ACC112 (cell line): ENCODE data around the gene CDK3.

Experiments
- H2AFZ ChIP-seq: fragments of 200-600 bp; sonication (generic); one replicate; pipeline ENCODE4 v1.6.0; 2017; ENCODE audit warnings: antibody characterized with exemption, low read length; ENCODE audit not compliant: unreplicated experiment
- H3K27ac ChIP-seq: fragments of 200-600 bp; sonication (generic); 2 replicates; pipeline ENCODE4 v1.5.1; 2014; ENCODE audit warnings: low read depth, mild to moderate bottlenecking, antibody characterized with exemption, low read length, moderate library complexity
- H3K27me3 ChIP-seq: fragments of 200-600 bp; sonication (generic); 2 replicates; pipeline ENCODE4 v1.6.1; 2014; ENCODE audit warnings: mild to moderate bottlenecking, antibody characterized with exemption, low read length, moderate library complexity, mixed read lengths; ENCODE audit not compliant: insufficient read depth
- H3K36me3 ChIP-seq: fragments of 200-600 bp; sonication (generic); 2 replicates; pipeline ENCODE4 v1.6.1; 2016; ENCODE audit warnings: mild to moderate bottlenecking, antibody characterized with exemption, low read length, moderate library complexity, mixed read lengths; ENCODE audit not compliant: insufficient read depth
- H3K4me1 ChIP-seq: fragments of 200-600 bp; sonication (generic); one replicate; pipeline ENCODE4 v1.6.1; 2016; ENCODE audit warnings: low read length, mixed read lengths; ENCODE audit not compliant: insufficient read depth, unreplicated experiment, control insufficient read depth
- H3K4me3 ChIP-seq: fragments of 200-600 bp; sonication (generic); 2 replicates; pipeline ENCODE4 v1.5.1; 2014; ENCODE audit warnings: mild to moderate bottlenecking, low read depth, low read length
- H3K79me2 ChIP-seq: fragments of 200-600 bp; sonication (generic); one replicate; pipeline ENCODE4 v1.6.0; 2016; ENCODE audit warnings: low read length; ENCODE audit not compliant: control insufficient read depth, unreplicated experiment, insufficient read depth

Gene CDK3

DNA sequence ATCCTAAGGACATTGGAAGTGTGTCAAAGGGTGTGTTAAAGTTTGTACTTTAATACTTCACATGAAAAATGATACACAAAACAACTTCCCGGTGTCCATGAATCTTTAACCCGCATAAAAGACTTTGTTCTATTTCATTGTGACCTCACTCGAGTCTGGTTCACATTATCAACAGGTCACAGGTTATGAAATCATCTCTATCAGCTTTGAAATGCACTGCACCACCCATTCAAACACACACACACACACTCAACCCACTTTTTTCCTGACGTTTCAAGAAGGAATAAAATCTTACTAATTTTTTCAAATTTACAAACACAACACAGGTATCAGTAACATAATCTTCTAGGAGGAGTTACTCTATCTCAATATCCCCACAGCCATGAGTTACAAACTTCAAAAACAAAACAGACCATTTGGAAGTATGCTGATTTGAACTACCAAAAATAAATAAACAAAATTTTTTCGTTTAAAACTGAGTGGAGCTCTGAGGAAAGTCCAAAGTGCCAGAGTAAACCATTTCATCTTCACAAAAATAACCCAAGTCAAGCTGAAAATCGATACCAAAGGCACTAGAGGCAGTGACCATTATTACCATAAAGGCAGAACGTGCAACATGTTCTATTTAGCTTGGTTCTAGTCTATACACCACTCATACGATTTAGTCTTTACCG lies 24.3 kb upstream of the CDK3 start:
- H3K79me2 ChIP-seq = peaks cover 33% of the 10 kb centered on the region
- peaks cover 28% of the 10 kb centered on the region for H3K4me1 ChIP-seq
- peak overlapping the region; percentile 18 for H2AFZ ChIP-seq
- H3K27ac ChIP-seq = peak overlapping the region; percentile 4; the same call in 1 of the 2 replicates
- H3K27me3 ChIP-seq = no peaks in the 10 kb centered on the region
- peak overlapping the region; percentile 74 for H3K4me3 ChIP-seq
- 0 out of 2 replicates have a peak, but pooled peaks cover under 1% of the 10 kb centered on the region for H3K36me3 ChIP-seq

- peak within 1 kb of the TSS; percentile 90 for H3K27ac ChIP-seq
- no peaks in the 10 kb centered on the region for H3K27me3 ChIP-seq
- peaks cover 51% of the 10 kb centered on the region for H3K4me1 ChIP-seq
- peaks cover 35% of the 10 kb centered on the region for H3K79me2 ChIP-seq
- H3K36me3 ChIP-seq = no peaks in the 10 kb centered on the region
- H3K4me3 ChIP-seq = peak within 1 kb of the TSS; percentile 98
- H2AFZ ChIP-seq = peak within 1 kb of the TSS; percentile 88
Observed at GRCh38 chr17:75978938-75979704, 21.5 kb upstream of the CDK3 start, which contains the start of the genes ACOX1 and TEN1. TSS of gene ACOX1 (minus strand) at chr17:75979166. CDS start at chr17:75979073, 93 bp downstream. TSS of gene TEN1 (plus strand) at chr17:75979240. CDS start at chr17:75986193, 6,953 bp downstream.

- H3K4me3 ChIP-seq = peak overlapping the region; percentile 98
- peak overlapping the region; percentile 90 for H3K27ac ChIP-seq
- peak overlapping the region; percentile 36 for H2AFZ ChIP-seq
- H3K27me3 ChIP-seq = no peaks in the 10 kb centered on the region
- peaks cover 53% of the 10 kb centered on the region for H3K4me1 ChIP-seq
- no peaks in the 10 kb centered on the region for H3K36me3 ChIP-seq
- peaks cover 35% of the 10 kb centered on the region for H3K79me2 ChIP-seq
Observed at GRCh38 chr17:75979705-75980187, 20.9 kb upstream of the CDK3 start.

- peaks cover 53% of the 10 kb centered on the region for H3K4me1 ChIP-seq
- peak overlapping the region; percentile 98 for H3K4me3 ChIP-seq
- H3K27ac ChIP-seq = peak overlapping the region; percentile 90
- H3K27me3 ChIP-seq = no peaks in the 10 kb centered on the region
- H3K36me3 ChIP-seq = no peaks in the 10 kb centered on the region
- no peak overlapping the region for H2AFZ ChIP-seq
- H3K79me2 ChIP-seq = peaks cover 31% of the 10 kb centered on the region
Observed at GRCh38 chr17:75980188-75981018, 20.3 kb upstream of the CDK3 start.

DNA sequence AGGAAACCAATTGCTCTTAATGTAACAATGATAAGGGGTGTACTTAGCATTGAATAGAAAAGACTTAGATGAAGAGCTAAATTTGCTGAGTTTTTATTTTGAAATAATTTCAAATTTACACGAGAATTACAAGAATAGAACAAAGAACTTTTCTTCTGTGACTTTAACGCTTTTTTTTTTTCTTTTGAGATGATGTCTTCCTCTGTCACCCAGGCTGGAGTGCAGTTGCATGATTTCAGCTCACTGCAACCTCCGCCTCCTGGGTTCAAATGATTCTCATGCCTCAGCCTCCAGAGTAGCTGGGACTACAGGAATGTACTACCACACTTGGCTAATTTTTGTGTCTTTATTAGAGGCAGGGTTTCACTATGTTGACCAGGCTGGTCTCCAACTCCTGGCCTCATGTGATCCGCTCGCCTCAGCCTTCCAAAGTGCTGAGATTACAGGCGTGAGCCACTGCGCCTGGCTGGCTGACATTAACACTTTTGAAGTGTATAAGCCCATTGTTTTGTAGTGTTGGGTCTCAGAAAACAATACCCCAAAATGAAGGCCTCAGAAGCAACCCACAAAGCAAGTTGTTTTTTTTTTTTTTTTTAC lies 19.5 kb upstream of the CDK3 start:
- H3K4me3 ChIP-seq = no peak overlapping the region
- H3K79me2 ChIP-seq = peaks cover 24% of the 10 kb centered on the region

DNA sequence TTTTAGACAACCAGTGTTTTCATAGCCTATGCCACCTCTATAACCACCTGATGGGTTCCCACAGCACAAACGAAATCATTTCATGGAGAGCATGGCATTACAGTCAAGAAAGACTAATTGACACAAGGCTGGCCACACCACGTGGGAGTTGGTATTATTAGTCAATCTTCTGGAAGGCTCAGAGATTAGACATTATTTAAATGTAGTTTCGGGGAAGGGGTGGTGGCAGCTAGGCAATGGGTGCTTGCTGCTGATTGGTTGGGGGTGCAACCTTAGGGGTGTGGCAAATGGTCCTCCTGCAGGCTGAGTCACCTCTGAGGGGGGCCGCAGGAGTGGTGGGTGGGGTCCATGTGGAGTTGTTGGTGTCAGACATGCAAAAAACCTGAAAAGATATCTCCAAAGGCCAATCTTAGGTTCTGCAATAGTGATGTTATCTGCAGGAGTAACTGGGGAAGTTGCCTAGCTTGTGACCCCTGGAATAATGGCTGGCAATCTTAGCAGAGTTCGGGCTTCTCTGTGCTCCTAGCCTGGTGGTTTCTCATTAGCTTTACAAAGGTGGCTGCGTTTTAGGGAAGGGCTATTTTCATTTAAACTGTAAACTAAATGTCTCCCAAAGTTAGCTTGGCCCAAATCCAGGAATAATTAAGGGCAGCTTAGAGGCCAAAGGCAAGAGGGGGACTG lies 17.0 kb upstream of the CDK3 start:
- Histone ChIP-seq H3K27me3 (no peaks in the 10 kb centered on the region), H3K27ac (no peak overlapping the region; the same call in 1 of the 2 replicates), H3K36me3 (no peaks in the 10 kb centered on the region), H3K4me1 (peaks cover 39% of the 10 kb centered on the region), H2AFZ (no peak overlapping the region), H3K4me3 (no peak overlapping the region), H3K79me2 (peaks cover 5% of the 10 kb centered on the region)

More for the DNA sequence above, 19.5 kb upstream of the CDK3 start:
- H3K4me1 ChIP-seq = peaks cover 50% of the 10 kb centered on the region
- peak overlapping the region; percentile 72 for H3K27ac ChIP-seq
- no peaks in the 10 kb centered on the region for H3K27me3 ChIP-seq
- peak overlapping the region; percentile 43 for H2AFZ ChIP-seq
- H3K36me3 ChIP-seq = no peaks in the 10 kb centered on the region

DNA sequence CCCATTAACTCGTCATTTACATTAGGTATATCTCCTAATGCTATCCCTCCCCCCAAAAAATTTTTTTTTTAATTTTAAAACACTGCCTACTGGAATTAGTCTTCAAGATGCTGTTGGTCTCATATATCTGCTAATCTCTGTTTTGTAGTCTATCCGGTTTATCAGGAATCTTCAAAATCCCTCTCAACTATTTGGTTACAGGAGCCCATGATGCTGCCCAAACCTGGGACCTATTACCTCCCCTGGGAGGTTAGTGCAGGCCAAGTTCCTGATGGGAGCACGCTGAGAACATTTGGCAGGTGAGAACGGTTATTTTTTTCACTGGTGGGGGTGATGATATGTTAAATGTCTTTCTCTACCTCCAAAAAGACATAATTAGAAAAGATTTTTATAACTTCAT lies 14.7 kb upstream of the CDK3 start:
- H3K4me1 ChIP-seq = peaks cover 28% of the 10 kb centered on the region
- no peaks in the 10 kb centered on the region for H3K27me3 ChIP-seq
- H2AFZ ChIP-seq = no peak overlapping the region
- no peak overlapping the region for H3K4me3 ChIP-seq
- no peak overlapping the region for H3K27ac ChIP-seq
- H3K36me3 ChIP-seq = no peaks in the 10 kb centered on the region
- peaks cover 2% of the 10 kb centered on the region for H3K79me2 ChIP-seq

DNA sequence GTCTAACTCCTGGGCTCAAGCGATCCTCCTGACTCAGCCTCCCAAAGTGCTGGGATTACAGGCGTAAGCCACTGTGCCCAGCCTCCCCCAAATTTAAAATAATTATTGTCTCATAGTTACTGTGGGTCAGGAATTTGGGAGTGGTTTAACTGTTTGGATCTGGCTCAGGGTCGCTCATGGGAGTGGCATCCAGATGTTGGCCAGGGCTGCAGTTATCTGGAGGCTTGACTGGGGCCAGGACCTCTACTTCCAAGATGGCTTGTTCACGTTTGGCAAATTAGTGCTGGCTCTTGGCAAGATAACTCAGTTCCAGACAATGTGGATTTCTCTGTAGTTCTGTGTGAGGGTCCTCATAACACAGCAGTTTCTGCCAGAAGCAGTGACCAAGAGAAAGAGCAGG lies 13.6 kb upstream of the CDK3 start:
- no peak overlapping the region for H3K27ac ChIP-seq

DNA sequence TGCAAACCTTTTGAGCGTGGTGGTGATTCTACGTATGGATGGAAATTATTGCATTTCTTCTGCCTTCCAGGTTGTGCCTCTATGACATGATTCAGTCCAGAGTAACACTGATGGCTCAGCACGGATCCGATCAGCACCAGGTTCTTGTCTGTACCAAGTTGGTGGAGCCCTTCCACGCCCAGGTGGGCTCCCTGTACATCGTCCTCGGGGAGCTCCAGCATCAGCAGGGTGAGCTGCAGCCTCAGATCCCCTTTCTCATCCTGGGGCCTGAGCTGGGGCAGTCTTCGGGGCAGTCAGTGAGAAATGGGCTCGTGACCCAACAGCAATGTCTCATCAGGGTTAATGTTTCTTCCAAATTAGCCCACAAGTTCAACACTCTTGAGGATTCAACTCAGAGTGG lies 9.3 kb upstream of the CDK3 start:
- H3K4me3 ChIP-seq = no peak overlapping the region
- H3K4me1 ChIP-seq = no peaks in the 10 kb centered on the region
- H2AFZ ChIP-seq = no peak overlapping the region
- H3K27ac ChIP-seq = no peak overlapping the region
- no peaks in the 10 kb centered on the region for H3K79me2 ChIP-seq
- no peaks in the 10 kb centered on the region for H3K27me3 ChIP-seq
- no peaks in the 10 kb centered on the region for H3K36me3 ChIP-seq

More for the DNA sequence above, 13.6 kb upstream of the CDK3 start:
- peaks cover 2% of the 10 kb centered on the region for H3K79me2 ChIP-seq
- H3K27me3 ChIP-seq = no peaks in the 10 kb centered on the region
- H3K4me1 ChIP-seq = peaks cover 18% of the 10 kb centered on the region
- no peak overlapping the region for H3K4me3 ChIP-seq
- no peak overlapping the region for H2AFZ ChIP-seq
- no peaks in the 10 kb centered on the region for H3K36me3 ChIP-seq
